Measurements from ENCODE around the gene IGBP1.

DNA sequence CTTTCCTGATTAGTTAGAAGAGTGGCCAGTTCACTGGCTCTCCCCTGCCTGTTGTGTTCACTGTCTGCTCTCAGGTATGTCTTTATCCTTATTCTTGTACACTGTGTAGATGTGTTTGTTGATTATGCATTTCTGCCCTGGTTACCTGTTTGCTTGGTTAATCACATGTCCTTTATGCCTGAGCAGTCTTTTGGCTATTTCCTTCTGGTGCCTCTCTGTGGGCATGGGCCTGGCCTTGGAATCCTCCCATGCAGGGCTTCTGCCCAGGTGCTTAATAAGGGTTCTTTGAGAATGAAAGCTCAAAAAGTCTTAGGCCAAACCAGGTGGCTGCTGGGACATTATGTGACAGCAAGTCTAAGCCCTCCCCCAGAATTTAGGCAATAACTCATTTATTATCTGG lies 44.5 kb upstream of the IGBP1 start:
- TF ChIP-seq, protein P1, sequence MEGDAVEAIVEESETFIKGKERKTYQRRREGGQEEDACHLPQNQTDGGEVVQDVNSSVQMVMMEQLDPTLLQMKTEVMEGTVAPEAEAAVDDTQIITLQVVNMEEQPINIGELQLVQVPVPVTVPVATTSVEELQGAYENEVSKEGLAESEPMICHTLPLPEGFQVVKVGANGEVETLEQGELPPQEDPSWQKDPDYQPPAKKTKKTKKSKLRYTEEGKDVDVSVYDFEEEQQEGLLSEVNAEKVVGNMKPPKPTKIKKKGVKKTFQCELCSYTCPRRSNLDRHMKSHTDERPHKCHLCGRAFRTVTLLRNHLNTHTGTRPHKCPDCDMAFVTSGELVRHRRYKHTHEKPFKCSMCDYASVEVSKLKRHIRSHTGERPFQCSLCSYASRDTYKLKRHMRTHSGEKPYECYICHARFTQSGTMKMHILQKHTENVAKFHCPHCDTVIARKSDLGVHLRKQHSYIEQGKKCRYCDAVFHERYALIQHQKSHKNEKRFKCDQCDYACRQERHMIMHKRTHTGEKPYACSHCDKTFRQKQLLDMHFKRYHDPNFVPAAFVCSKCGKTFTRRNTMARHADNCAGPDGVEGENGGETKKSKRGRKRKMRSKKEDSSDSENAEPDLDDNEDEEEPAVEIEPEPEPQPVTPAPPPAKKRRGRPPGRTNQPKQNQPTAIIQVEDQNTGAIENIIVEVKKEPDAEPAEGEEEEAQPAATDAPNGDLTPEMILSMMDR (IDR thresholded peaks at IDR 0.05; ENCODE audit: borderline replicate concordance, extremely low read depth, low read length, poor library complexity, severe bottlenecking) = no peak
- TF ChIP-seq EZH2 (IDR thresholded peaks at IDR 0.05; ENCODE audit: borderline replicate concordance, low read depth, low read length, severe bottlenecking) = no peak

All from DND-41 (cell line).